Transverse colon (tissue), 3 donors: Measurements from ENCODE around the gene TFE3.

Experiments
- POLR2A ChIP-seq: fragments of 450-650 bp; IDR thresholded peaks from one replicate; pipeline ENCODE4 v1.6.1; 2016; ENCODE audit warnings: antibody characterized with exemption, mild to moderate bottlenecking, moderate library complexity
- TF ChIP-seq, protein P1 (sequence below), 5 experiments: fragments of 200-600 bp in 3 of 5; fragments of 450-650 bp in 2 of 5; sonication (generic) in 3 of 5; IDR thresholded peaks; 1 replicate in 2 of 5; 2 replicates in 3 of 5; pipeline ENCODE4 v1.5.1; 2016 to 2017; ENCODE audit warnings: antibody characterized with exemption in 5 of 5, inconsistent platforms in 3 of 5, mild to moderate bottlenecking in 2 of 5, moderate library complexity in 1 of 5

DNA sequence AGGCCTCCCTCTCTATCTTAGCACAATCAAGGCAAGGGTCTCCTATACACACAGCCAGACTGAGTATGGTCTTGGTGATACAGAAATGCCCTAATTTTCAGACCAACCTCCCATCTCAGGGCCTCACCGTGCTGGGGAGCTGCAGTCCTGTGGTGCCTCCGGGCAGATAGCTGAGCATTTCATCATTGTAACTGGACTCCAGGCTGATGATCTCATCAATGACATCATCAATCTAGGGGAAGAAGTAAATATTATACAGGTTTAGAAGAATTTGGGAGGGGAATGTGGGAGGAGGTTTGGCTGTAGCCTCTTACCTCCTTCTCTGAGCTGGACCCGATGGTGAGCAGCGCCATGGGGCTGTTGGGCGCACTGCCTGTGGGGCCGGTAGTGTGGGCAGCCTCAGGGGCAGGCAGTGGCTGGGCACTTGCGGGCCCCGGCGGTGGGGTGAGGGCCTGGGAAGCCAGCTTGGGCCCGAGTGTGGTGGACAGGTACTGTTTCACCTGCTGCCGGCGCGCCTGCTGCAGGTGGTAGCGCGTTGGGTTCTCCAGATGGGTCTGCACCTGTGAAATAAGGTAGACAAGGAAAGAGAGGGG lies 5.2 kb downstream of the TFE3 start:
- TF ChIP-seq, protein P1, sequence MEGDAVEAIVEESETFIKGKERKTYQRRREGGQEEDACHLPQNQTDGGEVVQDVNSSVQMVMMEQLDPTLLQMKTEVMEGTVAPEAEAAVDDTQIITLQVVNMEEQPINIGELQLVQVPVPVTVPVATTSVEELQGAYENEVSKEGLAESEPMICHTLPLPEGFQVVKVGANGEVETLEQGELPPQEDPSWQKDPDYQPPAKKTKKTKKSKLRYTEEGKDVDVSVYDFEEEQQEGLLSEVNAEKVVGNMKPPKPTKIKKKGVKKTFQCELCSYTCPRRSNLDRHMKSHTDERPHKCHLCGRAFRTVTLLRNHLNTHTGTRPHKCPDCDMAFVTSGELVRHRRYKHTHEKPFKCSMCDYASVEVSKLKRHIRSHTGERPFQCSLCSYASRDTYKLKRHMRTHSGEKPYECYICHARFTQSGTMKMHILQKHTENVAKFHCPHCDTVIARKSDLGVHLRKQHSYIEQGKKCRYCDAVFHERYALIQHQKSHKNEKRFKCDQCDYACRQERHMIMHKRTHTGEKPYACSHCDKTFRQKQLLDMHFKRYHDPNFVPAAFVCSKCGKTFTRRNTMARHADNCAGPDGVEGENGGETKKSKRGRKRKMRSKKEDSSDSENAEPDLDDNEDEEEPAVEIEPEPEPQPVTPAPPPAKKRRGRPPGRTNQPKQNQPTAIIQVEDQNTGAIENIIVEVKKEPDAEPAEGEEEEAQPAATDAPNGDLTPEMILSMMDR (IDR thresholded peaks at IDR 0.05): no peak
- TF ChIP-seq POLR2A: no peak
